OCI-LY3 (cell line): Measurements from ENCODE around the gene COMT.

Experiments
- EZH2phosphoT487 ChIP-seq: fragments of 200-600 bp; shearing (Covaris generic); IDR thresholded peaks from 2 replicates; pipeline ENCODE4 v1.6.1; 2018; ENCODE audit warnings: antibody characterized with exemption, mixed run types, low read depth
- TF ChIP-seq, protein P1 (sequence below): fragments of 200-600, 300-600 bp; sonication (generic); IDR thresholded peaks from 2 replicates; pipeline ENCODE4 v1.5.1; 2014; ENCODE audit warnings: antibody characterized with exemption, low read length, low read depth

GRCh38 chr22:19903031-19903430, 38.5 kb upstream of the COMT start:
- no peak for TF ChIP-seq EZH2phosphoT487
- TF ChIP-seq, protein P1, sequence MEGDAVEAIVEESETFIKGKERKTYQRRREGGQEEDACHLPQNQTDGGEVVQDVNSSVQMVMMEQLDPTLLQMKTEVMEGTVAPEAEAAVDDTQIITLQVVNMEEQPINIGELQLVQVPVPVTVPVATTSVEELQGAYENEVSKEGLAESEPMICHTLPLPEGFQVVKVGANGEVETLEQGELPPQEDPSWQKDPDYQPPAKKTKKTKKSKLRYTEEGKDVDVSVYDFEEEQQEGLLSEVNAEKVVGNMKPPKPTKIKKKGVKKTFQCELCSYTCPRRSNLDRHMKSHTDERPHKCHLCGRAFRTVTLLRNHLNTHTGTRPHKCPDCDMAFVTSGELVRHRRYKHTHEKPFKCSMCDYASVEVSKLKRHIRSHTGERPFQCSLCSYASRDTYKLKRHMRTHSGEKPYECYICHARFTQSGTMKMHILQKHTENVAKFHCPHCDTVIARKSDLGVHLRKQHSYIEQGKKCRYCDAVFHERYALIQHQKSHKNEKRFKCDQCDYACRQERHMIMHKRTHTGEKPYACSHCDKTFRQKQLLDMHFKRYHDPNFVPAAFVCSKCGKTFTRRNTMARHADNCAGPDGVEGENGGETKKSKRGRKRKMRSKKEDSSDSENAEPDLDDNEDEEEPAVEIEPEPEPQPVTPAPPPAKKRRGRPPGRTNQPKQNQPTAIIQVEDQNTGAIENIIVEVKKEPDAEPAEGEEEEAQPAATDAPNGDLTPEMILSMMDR, result no peak
